GM12878 (cell line): Measurements from ENCODE around the gene MEIG1. TPM values are rescaled to one million over a fixed set of nuclear protein-coding genes. Genes with fewer than 3 reads are reported as not detected.
A peak's percentile ranks its signal among the peaks of the same experiment; 100 is the strongest.
"Not testable (repeated sequence)": the region's sequence is repeated elsewhere in the genome, so short reads cannot be mapped to it uniquely, and the experiment has no call there.

Source experiments
- ATAC-seq: fragments of 200-7000 bp; cut with Tn5 transposase; 3 replicates; pipeline ENCODE4 v1.9.1; 2020; ENCODE audit warnings: mild to moderate bottlenecking, moderate library complexity
- BruUV-seq: library from RNA; stranded (reverse); fragments of 400-500 nt; replicated peaks from 2 replicates; lab custom pipeline; 2021; lab: Mats Ljungman, UMichigan
- CTCF ChIA-PET: fragments of 300-600 bp; sonication (Branson Sonifier 250); formaldehyde crosslinking; extraction: SDS; loops from one replicate; lab custom pipeline; 2021; ENCODE audit warnings: inconsistent platforms; lab: Yijun Ruan, JAX
- POLR2A ChIA-PET: fragments of 350-600 bp; formaldehyde crosslinking; extraction: SDS; loops from one replicate; lab custom pipeline; 2021; ENCODE audit warnings: inconsistent platforms; lab: Charles Lee
- RAD21 ChIA-PET: fragments of 300-600 bp; sonication (Branson Sonifier 250); formaldehyde crosslinking; loops from one replicate; lab custom pipeline; 2023; ENCODE audit warnings: antibody characterized with exemption; ENCODE audit not compliant: unreplicated experiment; lab: Charles Lee
- SMC1A ChIA-PET: fragments of 300-600 bp; sonication (Branson Sonifier 250); formaldehyde crosslinking; loops from one replicate; lab custom pipeline; 2023; ENCODE audit not compliant: unreplicated experiment, uncharacterized antibody; lab: Charles Lee
- DNase-seq: peaks from one replicate; pipeline ENCODE4 v3.0.0-alpha.2; 2011; ENCODE audit warnings: low read depth, low spot score
- FAIRE-seq: peaks from 3 replicates; lab custom pipeline; 2011; peaks lifted over from hg19 to GRCh38; lab: Jason Lieb, UNC
- H2AFZ ChIP-seq: 2 replicates; pipeline ENCODE4 v1.6.0; 2011; ENCODE audit warnings: low read depth, low read length, control low read depth; ENCODE audit not compliant: control insufficient read depth
- H3K27ac ChIP-seq: 2 replicates; pipeline ENCODE4 v1.5.1; 2011; ENCODE audit warnings: control low read depth; ENCODE audit not compliant: control insufficient read depth, insufficient read depth
- H3K27me3 ChIP-seq, 2 experiments: replicated peaks in 1 of 2; 2 replicates each; pipeline versions ENCODE4 v1.6.0 to v1.6.1; 2011; ENCODE audit warnings: low read length in 1 of 2; ENCODE audit not compliant: control insufficient read depth in 2 of 2, insufficient read depth in 2 of 2
- H3K36me3 ChIP-seq, 2 experiments: 2 replicates each; pipeline ENCODE4 v1.5.1; 2011; ENCODE audit warnings: low read length in 1 of 2; ENCODE audit not compliant: control insufficient read depth in 2 of 2, insufficient read depth in 2 of 2
- H3K4me1 ChIP-seq: 2 replicates; pipeline ENCODE4 v1.6.1; 2011; ENCODE audit warnings: mild to moderate bottlenecking, low read length, moderate library complexity, mixed read lengths; ENCODE audit not compliant: control insufficient read depth, insufficient read depth
- H3K4me2 ChIP-seq: 2 replicates; pipeline ENCODE4 v1.6.0; 2011; ENCODE audit warnings: control low read depth; ENCODE audit not compliant: control insufficient read depth, insufficient read depth
- H3K4me3 ChIP-seq: fragments of 200-600 bp; sonication (generic); 2 replicates; pipeline ENCODE4 v1.5.1; 2016
- H3K79me2 ChIP-seq: 2 replicates; pipeline ENCODE4 v1.6.0; 2011; ENCODE audit warnings: low read length; ENCODE audit not compliant: control insufficient read depth, insufficient read depth
- H3K9ac ChIP-seq: 2 replicates; pipeline ENCODE4 v1.8.0; 2011; ENCODE audit warnings: low read length, control low read depth, mixed read lengths; ENCODE audit not compliant: control insufficient read depth, insufficient read depth
- H3K9me3 ChIP-seq: replicated peaks from 3 replicates; pipeline ENCODE4 v1.5.1; 2011; ENCODE audit warnings: mild to moderate bottlenecking, low read length; ENCODE audit not compliant: control insufficient read depth, insufficient read depth
- H4K20me1 ChIP-seq: 2 replicates; pipeline ENCODE4 v1.6.0; 2011; ENCODE audit not compliant: control insufficient read depth, insufficient read depth
- RAD21 ChIP-seq: IDR thresholded peaks from 2 replicates; pipeline ENCODE4 v1.6.1; 2011; ENCODE audit warnings: mild to moderate bottlenecking, low read depth, low read length, moderate library complexity; ENCODE audit not compliant: insufficient read depth
- SMC3 ChIP-seq: IDR thresholded peaks from 2 replicates; pipeline ENCODE4 v1.6.1; 2011; ENCODE audit warnings: low read length, improper control_type of control experiment, borderline replicate concordance
- TCF12 ChIP-seq: IDR thresholded peaks from 2 replicates; pipeline ENCODE4 v1.6.1; 2011; ENCODE audit warnings: low read depth, mild to moderate bottlenecking, low read length
- TCF3 ChIP-seq: IDR thresholded peaks from 2 replicates; pipeline ENCODE4 v1.6.1; 2012; ENCODE audit warnings: low read depth, mild to moderate bottlenecking, low read length, borderline replicate concordance; ENCODE audit not compliant: insufficient read depth
- WGBS: methylation state at CpG from one replicate; pipeline ENCODE4 v1.1.6; 2016; ENCODE audit warnings: low lambda C conversion rate; ENCODE audit not compliant: insufficient replicate concordance, insufficient coverage; ENCODE audit errors: missing lambda C conversion rate; 5-methylcytosine and 5-hydroxymethylcytosine counted together
- in situ Hi-C: fragments of 300-500 bp; cut with MboI; formaldehyde crosslinking; loops from 9 replicates; pipeline ENCODE4 v1.14.3; 2018; ENCODE audit warnings: mixed read lengths
- intact Hi-C: fragments of 100-400 bp; cut with micrococcal nuclease; formaldehyde crosslinking; loops from one replicate; pipeline ENCODE4 v1.14.2; 2022; ENCODE audit not compliant: unreplicated experiment
- polyA plus RNA-seq, 11 experiments: library from polyadenylated mRNA; depleted of rRNA in 4 of 11; unstranded in 6 of 11; stranded (reverse) in 5 of 11; fragments of >200 nt; fragmentation: Nextera tagmentation in 4 of 11; fragmentation: Illumina TruSeq in 1 of 11; extraction: Ambion mirVana in 4 of 11; extraction: Trizol in 1 of 11; gene quantifications; 1 replicate in 1 of 11; 2 replicates in 10 of 11; pipeline versions ENCODE4 v1.2.1 to v1.2.3, GENCODE V29; 2011 to 2016; ENCODE audit warnings: inconsistent platforms in 2 of 11, missing spikeins in 2 of 11, low read depth in 1 of 11
- total RNA-seq, 4 experiments: library from RNA; depleted of rRNA in 3 of 4; stranded (reverse); fragments of >200 nt in 3 of 4; fragmentation: Illumina TruSeq in 1 of 4; extraction: Trizol in 1 of 4; gene quantifications; 2 replicates each; pipeline versions ENCODE4 v1.2.1 to v1.2.3, GENCODE V29; 2013 to 2021
- TF ChIP-seq, protein P1 (sequence below), 3 experiments: IDR thresholded peaks in 2 of 3; conservative IDR thresholded peaks in 1 of 3; 2 replicates each; pipeline ENCODE4 v1.5.1; 2011; ENCODE audit warnings: low read depth in 3 of 3, low read length in 3 of 3, mild to moderate bottlenecking in 3 of 3, control low read depth in 2 of 3, moderate library complexity in 2 of 3, inconsistent platforms in 1 of 3, mixed read lengths in 1 of 3; ENCODE audit not compliant: control insufficient read depth in 2 of 3, insufficient read depth in 1 of 3; ENCODE audit errors: extremely low read depth in 1 of 3

The MEIG1 gene
- total and polyA plus RNA-seq, 10 of the 15 experiments (the other 5 are each of a cell fraction or from before 2014, with no cell fraction given): 0.13 to 1.9 (median 0.80) TPM; not detected in 2

DNA sequence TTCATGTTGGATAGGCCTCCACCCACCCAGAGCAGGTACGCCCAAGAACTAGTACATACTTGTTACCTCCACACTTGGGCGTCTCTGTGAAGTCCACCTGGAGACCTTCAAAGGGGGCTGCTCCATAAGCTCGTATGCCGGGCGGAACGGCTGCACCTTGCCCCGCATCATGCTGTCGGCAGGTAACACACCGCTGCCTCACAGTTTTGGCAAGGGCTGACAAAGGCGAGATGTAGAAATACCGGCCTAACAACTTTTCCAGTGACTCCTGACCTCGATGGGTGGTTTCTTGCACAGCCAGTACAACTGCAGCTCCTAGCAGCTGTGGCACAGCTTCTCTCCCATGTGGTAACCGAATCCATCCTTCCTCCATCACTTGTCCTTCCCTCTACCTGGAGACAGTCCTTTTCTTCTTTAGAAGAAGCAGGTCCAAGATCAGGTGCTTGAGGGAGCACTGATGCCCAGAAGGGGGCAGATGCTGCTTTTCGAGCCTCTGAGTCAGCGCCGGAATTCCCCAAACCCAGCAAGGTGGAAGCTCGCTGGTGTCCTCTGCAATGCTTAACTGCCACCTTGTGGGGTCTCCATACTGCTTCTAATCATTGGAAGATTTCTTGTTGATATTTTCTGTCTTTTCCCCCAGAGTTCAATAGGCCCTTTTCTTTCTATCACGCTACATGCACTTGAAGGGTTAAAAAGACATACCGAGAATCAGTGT is 32.0 kb downstream of the MEIG1 start:
- H3K27me3 ChIP-seq, H3K27ac ChIP-seq, H3K79me2 ChIP-seq, H3K9ac ChIP-seq, FAIRE-seq, BruUV-seq, H4K20me1 ChIP-seq, POLR2A ChIA-PET, in situ Hi-C loops, H3K4me2 ChIP-seq, H3K4me3 ChIP-seq, H3K36me3 ChIP-seq, H3K9me3 ChIP-seq, H2AFZ ChIP-seq, H3K4me1 ChIP-seq, ATAC-seq: not testable (repeated sequence)
- ChIA-PET RAD21 (interaction anchor here (1.1 kb wide), 1 partner anchor 116 kb away, joined by 3 read pairs; no protein-coding TSS in a partner anchor), SMC1A (interaction anchor here (0.8 to 1.7 kb wide), 2 partner anchors 116 to 118 kb away, joined by 3 to 8 read pairs; no protein-coding TSS in a partner anchor), CTCF (interaction anchor here (0.8 to 1.5 kb wide), 5 partner anchors 23 to 183 kb away, joined by 3 to 4 read pairs (median 3); no protein-coding TSS in a partner anchor)
- peak; percentile 12 for DNase-seq
- peak; percentile 32; the same call in 1 of the 2 replicates for TF ChIP-seq SMC3
- TF ChIP-seq RAD21: peak; percentile 57
- 0 out of 2 replicates have a peak, but pooled peaks have one; percentile 30 for TF ChIP-seq TCF3
- 0 out of 2 replicates have a peak, but pooled peaks have one; percentile 33 for TF ChIP-seq TCF12
- TF ChIP-seq, protein P1, sequence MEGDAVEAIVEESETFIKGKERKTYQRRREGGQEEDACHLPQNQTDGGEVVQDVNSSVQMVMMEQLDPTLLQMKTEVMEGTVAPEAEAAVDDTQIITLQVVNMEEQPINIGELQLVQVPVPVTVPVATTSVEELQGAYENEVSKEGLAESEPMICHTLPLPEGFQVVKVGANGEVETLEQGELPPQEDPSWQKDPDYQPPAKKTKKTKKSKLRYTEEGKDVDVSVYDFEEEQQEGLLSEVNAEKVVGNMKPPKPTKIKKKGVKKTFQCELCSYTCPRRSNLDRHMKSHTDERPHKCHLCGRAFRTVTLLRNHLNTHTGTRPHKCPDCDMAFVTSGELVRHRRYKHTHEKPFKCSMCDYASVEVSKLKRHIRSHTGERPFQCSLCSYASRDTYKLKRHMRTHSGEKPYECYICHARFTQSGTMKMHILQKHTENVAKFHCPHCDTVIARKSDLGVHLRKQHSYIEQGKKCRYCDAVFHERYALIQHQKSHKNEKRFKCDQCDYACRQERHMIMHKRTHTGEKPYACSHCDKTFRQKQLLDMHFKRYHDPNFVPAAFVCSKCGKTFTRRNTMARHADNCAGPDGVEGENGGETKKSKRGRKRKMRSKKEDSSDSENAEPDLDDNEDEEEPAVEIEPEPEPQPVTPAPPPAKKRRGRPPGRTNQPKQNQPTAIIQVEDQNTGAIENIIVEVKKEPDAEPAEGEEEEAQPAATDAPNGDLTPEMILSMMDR (IDR thresholded peaks at IDR 0.05 in 2 of 3, conservative IDR thresholded peaks at IDR 0.05 in 1 of 3; ENCODE audit: control insufficient read depth in 2 of 3, extremely low read depth in 1 of 3, insufficient read depth in 1 of 3, low read depth in 3 of 3, low read length in 3 of 3): peak; percentile 19 to 42 (median 40); a peak in 3 of 6 replicates
- 36% methylated on average over 19 of the region's 19 CpGs for WGBS
- intact Hi-C loops: loop anchor here (1.0 kb wide), 1 partner anchor 115 kb away; no protein-coding TSS in a partner anchor

DNA sequence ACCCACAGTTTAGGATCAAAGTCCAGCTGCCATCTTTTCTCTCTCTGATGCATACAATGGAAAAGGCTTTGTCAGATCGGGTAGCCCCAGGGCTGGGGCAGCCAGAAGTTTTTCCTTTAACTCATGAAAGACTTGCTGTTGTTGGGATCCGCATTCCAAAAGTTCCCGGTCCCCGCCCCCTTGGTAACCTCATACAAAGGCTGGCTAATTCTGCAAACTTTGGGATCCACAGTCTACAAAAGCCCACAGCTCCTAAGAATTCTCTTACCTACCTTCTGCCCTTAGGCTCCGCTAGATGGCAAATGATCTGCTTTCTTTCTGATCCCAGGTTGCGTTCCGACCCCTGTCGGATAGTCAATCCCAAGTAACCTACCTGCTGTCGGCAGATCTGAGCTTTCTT is 33.1 kb downstream of the MEIG1 start:
- H3K4me1 ChIP-seq, H3K36me3 ChIP-seq, RAD21 ChIA-PET, H3K9ac ChIP-seq, H3K27ac ChIP-seq, intact Hi-C loops, H3K4me3 ChIP-seq, H3K9me3 ChIP-seq, FAIRE-seq, ATAC-seq, DNase-seq, H3K4me2 ChIP-seq, BruUV-seq, H3K27me3 ChIP-seq, H2AFZ ChIP-seq, H3K79me2 ChIP-seq, in situ Hi-C loops, H4K20me1 ChIP-seq: not testable (repeated sequence)
- ChIA-PET POLR2A (interaction anchor here (0.6 kb wide), 1 partner anchor 743 kb away, joined by 3 read pairs; no protein-coding TSS in a partner anchor), CTCF (interaction anchor here (1.0 to 1.1 kb wide), 3 partner anchors 113 to 182 kb away, joined by 3 read pairs; no protein-coding TSS in a partner anchor), SMC1A (interaction anchor here (1.7 kb wide), 1 partner anchor 114 kb away, joined by 8 read pairs; no protein-coding TSS in a partner anchor)
- 93% methylated on average over 9 of the region's 9 CpGs for WGBS
